Measurements from ENCODE around the gene RDX.

The RDX gene

GRCh38 chr11:110147962-110148709, 148.3 kb downstream of the RDX start:
- POLR2A ChIA-PET: no interaction called here
- no peak for DNase-seq (ENCODE audit: extremely low spot score)
- CTCF ChIA-PET: no interaction called here
- no peak for TF ChIP-seq FOXM1 (IDR thresholded peaks at IDR 0.05; ENCODE audit: borderline replicate concordance)
- TF ChIP-seq BHLHE40 (IDR thresholded peaks at IDR 0.05; ENCODE audit: borderline replicate concordance): no peak
- TF ChIP-seq SUZ12 (IDR thresholded peaks at IDR 0.05): no peak
- no peak for TF ChIP-seq CTBP1 (IDR thresholded peaks at IDR 0.05; ENCODE audit: borderline replicate concordance)
- TF ChIP-seq ZNF384 (IDR thresholded peaks at IDR 0.05): no peak
- TF ChIP-seq NFRKB (IDR thresholded peaks at IDR 0.05): no peak

DNA sequence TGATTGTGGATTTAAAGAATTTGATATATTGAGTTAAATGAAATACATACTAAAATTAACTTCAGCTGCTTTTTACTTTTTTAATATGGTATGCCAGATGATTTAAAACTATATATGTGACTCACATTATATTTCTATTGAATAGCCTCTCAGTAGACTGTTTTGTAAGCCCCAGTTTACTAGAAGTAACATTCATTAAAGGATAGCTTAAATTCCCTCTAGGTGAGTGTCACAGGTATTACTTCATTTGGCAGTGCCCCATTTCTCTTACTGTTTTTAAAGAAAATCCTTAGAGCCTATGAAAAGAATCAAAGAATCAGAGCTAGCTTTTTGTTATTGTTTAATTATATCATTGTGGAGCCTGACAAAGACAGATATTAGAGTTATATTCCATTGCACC, 154.6 kb downstream of the RDX start:
- TF ChIP-seq PKNOX1 (IDR thresholded peaks at IDR 0.05): no peak
- no peak for TF ChIP-seq TARDBP (IDR thresholded peaks at IDR 0.05)
- TF ChIP-seq LEF1 (IDR thresholded peaks at IDR 0.05; ENCODE audit: borderline replicate concordance): no peak
- TF ChIP-seq FOXK2 (IDR thresholded peaks at IDR 0.05): no peak
- TF ChIP-seq FOXM1 (IDR thresholded peaks at IDR 0.05; ENCODE audit: borderline replicate concordance): no peak
- TF ChIP-seq HDGF (IDR thresholded peaks at IDR 0.05; ENCODE audit: borderline replicate concordance): no peak
- no peak for TF ChIP-seq CTBP1 (IDR thresholded peaks at IDR 0.05; ENCODE audit: borderline replicate concordance)
- no peak for TF ChIP-seq FOXA1 (IDR thresholded peaks at IDR 0.05)
- TF ChIP-seq ELF4 (IDR thresholded peaks at IDR 0.05): no peak
- TF ChIP-seq BHLHE40 (IDR thresholded peaks at IDR 0.05; ENCODE audit: borderline replicate concordance): no peak
- DNase-seq (ENCODE audit: extremely low spot score): no peak
- ChIA-PET CTCF (interaction anchor here (0.8 kb wide), 1 partner anchor 11 kb away, joined by 3 read pairs; no protein-coding TSS in a partner anchor), POLR2A (no interaction called here)

GRCh38 chr11:110134110-110134509, 162.3 kb downstream of the RDX start:
- ChIA-PET CTCF (no interaction called here), POLR2A (no interaction called here)
- TF ChIP-seq SP1 (IDR thresholded peaks at IDR 0.05) (no peak), BHLHE40 (IDR thresholded peaks at IDR 0.05; ENCODE audit: borderline replicate concordance) (no peak), HDGF (IDR thresholded peaks at IDR 0.05; ENCODE audit: borderline replicate concordance) (no peak), SUZ12 (IDR thresholded peaks at IDR 0.05) (no peak), ARNT (IDR thresholded peaks at IDR 0.05) (no peak), ZNF384 (IDR thresholded peaks at IDR 0.05) (no peak), TARDBP (IDR thresholded peaks at IDR 0.05) (no peak), PKNOX1 (IDR thresholded peaks at IDR 0.05) (no peak), FOXA1 (IDR thresholded peaks at IDR 0.05) (no peak), L3MBTL2 (conservative IDR thresholded peaks at IDR 0.05) (no peak), ELF4 (IDR thresholded peaks at IDR 0.05) (no peak), FOXM1 (IDR thresholded peaks at IDR 0.05; ENCODE audit: borderline replicate concordance) (no peak)
- DNase-seq (ENCODE audit: extremely low spot score): no peak

GRCh38 chr11:110133160-110133559, 163.3 kb downstream of the RDX start:
- no peak for DNase-seq (ENCODE audit: extremely low spot score)
- CTCF ChIA-PET: interaction anchor here (0.6 kb wide), 1 partner anchor 20 kb away, joined by 3 read pairs; no protein-coding TSS in a partner anchor
- TF ChIP-seq SUZ12 (IDR thresholded peaks at IDR 0.05) (no peak), L3MBTL2 (conservative IDR thresholded peaks at IDR 0.05) (no peak), LEF1 (IDR thresholded peaks at IDR 0.05; ENCODE audit: borderline replicate concordance) (no peak), FOXA1 (IDR thresholded peaks at IDR 0.05) (no peak), HDGF (IDR thresholded peaks at IDR 0.05; ENCODE audit: borderline replicate concordance) (no peak), BHLHE40 (IDR thresholded peaks at IDR 0.05; ENCODE audit: borderline replicate concordance) (no peak), CTBP1 (IDR thresholded peaks at IDR 0.05; ENCODE audit: borderline replicate concordance) (no peak)
- POLR2A ChIA-PET: no interaction called here

GRCh38 chr11:110131386-110132123, 164.9 kb downstream of the RDX start:
- no peak for TF ChIP-seq SUZ12 (IDR thresholded peaks at IDR 0.05)
- CTCF ChIA-PET: interaction anchor here (0.6 to 1.2 kb wide), 3 partner anchors 11 to 185 kb away, joined by 3 read pairs; no protein-coding TSS in a partner anchor
- no peak for DNase-seq (ENCODE audit: extremely low spot score)
- POLR2A ChIA-PET: no interaction called here

DNA sequence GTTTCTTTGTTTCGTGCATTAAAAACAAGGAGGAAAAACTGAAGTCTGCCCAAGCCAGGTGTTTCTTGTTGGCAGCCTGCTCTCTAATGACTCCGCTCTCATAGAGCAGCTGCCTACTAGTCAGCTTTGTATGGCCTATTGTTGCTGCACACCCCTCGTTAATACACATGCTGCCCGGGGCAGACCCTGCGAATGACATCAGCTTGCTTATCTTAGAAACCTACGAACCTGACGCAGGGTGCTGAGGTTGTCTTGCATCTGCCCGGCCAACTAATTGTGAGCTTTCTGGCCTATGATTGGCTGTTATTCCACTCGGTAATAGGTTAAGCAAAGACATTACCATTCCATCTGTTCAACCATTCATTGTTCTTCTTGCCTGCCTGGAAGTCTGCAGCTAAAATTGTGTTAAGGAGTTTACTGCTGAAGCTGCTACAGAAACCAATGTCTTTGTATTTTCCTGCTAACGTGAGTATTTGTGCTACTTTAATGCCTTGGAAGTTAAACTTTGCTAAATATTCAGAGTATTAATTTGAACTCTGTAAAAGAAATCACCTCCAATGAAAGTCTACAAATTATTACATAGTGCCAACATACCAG, 165.7 kb downstream of the RDX start:
- no peak for TF ChIP-seq CTBP1 (IDR thresholded peaks at IDR 0.05; ENCODE audit: borderline replicate concordance)
- TF ChIP-seq SUZ12 (IDR thresholded peaks at IDR 0.05): no peak
- no peak for TF ChIP-seq FOXM1 (IDR thresholded peaks at IDR 0.05; ENCODE audit: borderline replicate concordance)
- no peak for TF ChIP-seq LEF1 (IDR thresholded peaks at IDR 0.05; ENCODE audit: borderline replicate concordance)
- DNase-seq (ENCODE audit: extremely low spot score): peak; percentile 50
- POLR2A ChIA-PET: interaction anchor here (0.8 kb wide), 1 partner anchor 39 kb away, joined by 3 read pairs; no protein-coding TSS in a partner anchor
- CTCF ChIA-PET: interaction anchor here (0.6 to 1.2 kb wide), 3 partner anchors 11 to 184 kb away, joined by 3 read pairs; no protein-coding TSS in a partner anchor
